SK-N-SH treated with all-trans-retinoic acid at 6 μM for 48 hours (cell line): ENCODE data around the gene PILRB.
A peak's percentile ranks its signal among the peaks of the same experiment; 100 is the strongest.
"Not testable (repeated sequence)": the region's sequence is repeated elsewhere in the genome, so short reads cannot be mapped to it uniquely, and the experiment has no call there.

Source experiments
- ATAC-seq: fragments of 200-7000 bp; cut with Tn5 transposase; 3 replicates; pipeline ENCODE4 v1.9.1; 2020; ENCODE audit warnings: mild to moderate bottlenecking, moderate library complexity
- CSDC2 ChIP-seq: fragments of 250-450 bp; sonication (Bioruptor Pico); IDR thresholded peaks from 2 replicates; pipeline ENCODE4 v1.5.0; 2020; ENCODE audit warnings: mild to moderate bottlenecking, moderate library complexity
- ESRRG ChIP-seq: fragments of 250-450 bp; sonication (Bioruptor Pico); IDR thresholded peaks from 2 replicates; pipeline ENCODE4 v1.6.1; 2021; ENCODE audit warnings: mild to moderate bottlenecking
- GLIS3 ChIP-seq: fragments of 250-450 bp; sonication (Bioruptor Pico); IDR thresholded peaks from 2 replicates; pipeline ENCODE4 v1.5.0; 2020; ENCODE audit warnings: mild to moderate bottlenecking, moderate library complexity
- RARB ChIP-seq: fragments of 250-450 bp; sonication (Bioruptor Pico); IDR thresholded peaks from 2 replicates; pipeline ENCODE4 v1.8.0; 2021; ENCODE audit warnings: mild to moderate bottlenecking, moderate library complexity
- SNAI2 ChIP-seq: fragments of 250-450 bp; sonication (Bioruptor Pico); IDR thresholded peaks from 2 replicates; pipeline ENCODE4 v1.5.0; 2020; ENCODE audit warnings: mild to moderate bottlenecking, moderate library complexity
- TOX ChIP-seq: fragments of 250-450 bp; sonication (Bioruptor Pico); IDR thresholded peaks from 2 replicates; pipeline ENCODE4 v1.8.0; 2021; ENCODE audit warnings: mild to moderate bottlenecking, moderate library complexity, borderline replicate concordance
- ZC3H10 ChIP-seq: fragments of 250-450 bp; sonication (Bioruptor Pico); IDR thresholded peaks from 2 replicates; pipeline ENCODE4 v1.5.1; 2021; ENCODE audit warnings: mild to moderate bottlenecking, moderate library complexity
- ZFP3 ChIP-seq: fragments of 250-450 bp; sonication (Bioruptor Pico); IDR thresholded peaks from 2 replicates; pipeline ENCODE4 v1.5.0; 2020; ENCODE audit warnings: mild to moderate bottlenecking, moderate library complexity
- ZFP30 ChIP-seq: fragments of 450-650 bp; formaldehyde crosslinking; IDR thresholded peaks from 2 replicates; pipeline ENCODE4 v1.5.0; 2022; ENCODE audit warnings: mild to moderate bottlenecking, moderate library complexity
- ZNF565 ChIP-seq: fragments of 450-650 bp; formaldehyde crosslinking; conservative IDR thresholded peaks from 2 replicates; pipeline ENCODE4 v1.5.0; 2020; ENCODE audit warnings: low read depth, mild to moderate bottlenecking, moderate library complexity
- ZNF8 ChIP-seq: fragments of 450-650 bp; formaldehyde crosslinking; IDR thresholded peaks from 2 replicates; pipeline ENCODE4 v1.5.0; 2020; ENCODE audit warnings: mild to moderate bottlenecking, moderate library complexity
- TF ChIP-seq, protein P1 (sequence below): fragments of 250-450 bp; sonication (Bioruptor Pico); IDR thresholded peaks from 2 replicates; pipeline ENCODE4 v1.5.0; 2020; ENCODE audit warnings: mild to moderate bottlenecking, moderate library complexity
- TF ChIP-seq, protein P2 (sequence below): fragments of 250-450 bp; sonication (Bioruptor Pico); IDR thresholded peaks from 2 replicates; pipeline ENCODE4 v1.5.1; 2020; ENCODE audit warnings: low read depth, mild to moderate bottlenecking, moderate library complexity
- TF ChIP-seq, protein P3 (sequence below): fragments of 250-450 bp; sonication (Bioruptor Pico); IDR thresholded peaks from 2 replicates; pipeline ENCODE4 v1.5.1; 2021; ENCODE audit warnings: mild to moderate bottlenecking, moderate library complexity

Gene PILRB

DNA sequence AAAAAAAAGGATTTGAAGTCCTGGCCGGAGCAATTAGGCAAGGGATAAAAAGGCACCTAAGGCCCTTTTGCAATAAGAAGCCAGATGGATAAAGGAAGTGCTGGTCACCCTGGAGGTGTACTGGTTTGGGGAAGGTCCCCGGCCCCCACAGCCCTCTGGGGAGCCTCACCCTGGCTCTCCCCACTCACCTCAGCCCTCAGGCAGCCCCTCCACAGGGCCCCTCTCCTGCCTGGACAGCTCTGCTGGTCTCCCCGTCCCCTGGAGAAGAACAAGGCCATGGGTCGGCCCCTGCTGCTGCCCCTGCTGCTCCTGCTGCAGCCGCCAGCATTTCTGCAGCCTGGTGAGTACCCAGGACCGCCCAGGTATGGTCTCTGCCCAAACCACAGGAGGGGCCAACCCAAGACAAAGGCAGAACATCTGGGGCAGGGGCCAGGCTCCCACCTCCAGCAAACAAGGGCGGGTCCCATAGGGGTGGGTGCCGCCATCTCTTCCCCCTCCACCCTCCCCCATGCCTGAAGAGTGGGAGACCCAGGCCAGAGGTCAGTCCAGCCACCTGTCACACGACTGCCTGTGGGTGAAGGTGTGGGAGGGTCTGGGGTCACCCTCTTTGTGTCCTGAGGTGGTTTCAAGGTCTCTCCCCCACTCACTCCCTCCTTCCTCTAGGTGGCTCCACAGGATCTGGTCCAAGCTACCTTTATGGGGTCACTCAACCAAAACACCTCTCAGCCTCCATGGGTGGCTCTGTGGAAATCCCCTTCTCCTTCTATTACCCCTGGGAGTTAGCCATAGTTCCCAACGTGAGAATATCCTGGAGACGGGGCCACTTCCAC is at the start of gene PILRB:
Gene PILRB (plus strand): TSS at position 91 of the 830 bp plus-strand sequence. CDS start 186 bp downstream, at position 277.
- TF ChIP-seq ZFP3 (CRISPR knock-in tag): no peak
- no peak for TF ChIP-seq ESRRG (CRISPR knock-in tag)
- no peak for TF ChIP-seq ZFP30
- TF ChIP-seq RARB (CRISPR knock-in tag): no peak
- ATAC-seq: 0 out of 3 replicates have a peak, but pooled peaks have one; percentile 4

DNA sequence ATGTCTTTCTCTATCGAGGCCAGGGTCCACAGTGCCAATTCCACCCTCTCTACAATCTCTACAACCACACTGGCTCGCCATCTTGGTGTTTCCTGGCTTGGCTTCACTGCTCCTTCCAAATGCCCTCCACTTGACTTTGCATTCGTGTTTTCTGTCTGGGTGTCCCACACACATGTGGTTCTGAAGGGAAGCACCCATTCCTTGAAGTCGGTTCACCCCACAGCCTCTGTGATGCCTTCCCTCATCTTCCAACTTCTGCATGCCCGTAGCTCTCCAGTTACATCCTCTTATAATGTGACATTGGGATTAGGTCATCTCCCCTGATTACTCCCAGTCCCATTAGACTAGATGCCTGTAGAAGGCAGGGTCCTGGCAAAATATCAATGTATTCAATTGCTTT is 39.6 kb upstream of the PILRB start:
- ATAC-seq: not testable (repeated sequence)

DNA sequence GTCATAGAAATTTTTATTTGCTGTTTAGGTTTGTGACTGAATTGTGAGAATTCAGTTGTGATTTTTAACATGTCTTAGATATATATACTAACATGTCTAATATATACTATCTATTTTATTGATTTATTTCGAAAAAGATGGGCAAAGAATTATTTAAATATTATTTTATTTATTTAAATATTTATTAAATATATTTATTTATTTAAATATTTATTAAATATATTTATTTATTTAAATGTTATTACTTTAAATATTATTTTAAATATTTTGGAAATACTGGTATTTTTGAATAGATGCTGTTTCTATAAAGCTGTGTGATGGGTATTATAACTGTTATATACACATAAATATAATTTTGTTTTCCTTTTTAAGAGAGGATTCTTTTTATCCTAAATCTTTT is 36.3 kb upstream of the PILRB start:
- ATAC-seq: not testable (repeated sequence)

DNA sequence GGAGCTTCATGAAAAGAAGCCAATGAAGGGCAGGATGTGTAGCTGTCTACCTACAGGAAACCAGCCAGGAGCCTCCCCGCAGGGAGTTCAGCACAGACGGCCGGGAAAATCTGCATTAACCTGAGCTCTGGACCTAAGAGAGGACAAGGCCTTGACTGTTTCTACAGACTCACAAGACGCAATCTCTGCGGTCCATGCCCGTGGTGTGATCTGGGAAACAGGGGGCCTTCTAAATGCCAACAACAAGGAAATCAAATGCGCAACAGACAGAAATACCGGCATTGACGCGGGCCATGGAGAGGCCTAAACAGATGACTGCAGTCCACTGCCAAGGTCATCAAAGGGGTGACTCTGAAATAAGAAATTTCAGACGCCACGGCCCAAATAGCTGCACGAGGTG is 33.7 kb upstream of the PILRB start:
- not testable (repeated sequence) for ATAC-seq

DNA sequence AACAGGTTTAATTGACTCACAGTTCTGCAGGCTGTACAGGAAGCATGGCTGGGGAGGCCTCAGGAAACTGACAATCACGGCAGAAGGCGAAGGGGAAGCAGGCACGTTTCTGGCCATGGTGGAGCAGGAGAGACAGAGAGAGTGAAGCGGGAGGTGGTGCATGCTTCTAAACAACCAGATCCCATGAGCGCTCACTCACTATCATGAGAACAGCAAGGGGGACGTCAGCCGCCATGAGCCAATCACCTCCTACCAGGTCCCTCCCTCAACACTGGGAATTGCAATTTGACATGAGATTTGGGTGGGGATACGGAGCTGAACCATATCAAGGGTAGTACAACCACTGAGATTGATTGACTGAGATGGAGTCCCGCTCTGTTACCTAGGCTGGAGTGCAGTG is 32.2 kb upstream of the PILRB start:
- not testable (repeated sequence) for ATAC-seq

DNA sequence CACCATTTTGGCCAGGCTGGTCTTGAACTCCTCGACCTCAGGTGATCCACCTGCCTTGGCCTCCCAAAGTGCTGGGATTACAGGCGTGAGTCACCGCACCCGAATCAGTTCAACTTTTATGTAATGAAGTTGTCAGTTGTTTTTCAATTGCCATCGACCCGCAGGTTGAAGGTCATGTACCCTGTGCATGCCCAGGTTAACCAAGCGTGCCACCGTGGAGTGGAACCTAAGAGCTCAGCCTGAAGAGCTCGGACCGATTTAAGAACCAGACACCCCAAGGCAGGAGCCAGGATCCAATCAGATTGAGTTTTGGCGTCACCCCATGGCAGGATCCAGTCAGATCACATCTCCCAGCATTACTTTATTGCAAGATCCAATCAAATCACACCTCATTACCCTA is 31.0 kb upstream of the PILRB start:
- ATAC-seq: not testable (repeated sequence)

DNA sequence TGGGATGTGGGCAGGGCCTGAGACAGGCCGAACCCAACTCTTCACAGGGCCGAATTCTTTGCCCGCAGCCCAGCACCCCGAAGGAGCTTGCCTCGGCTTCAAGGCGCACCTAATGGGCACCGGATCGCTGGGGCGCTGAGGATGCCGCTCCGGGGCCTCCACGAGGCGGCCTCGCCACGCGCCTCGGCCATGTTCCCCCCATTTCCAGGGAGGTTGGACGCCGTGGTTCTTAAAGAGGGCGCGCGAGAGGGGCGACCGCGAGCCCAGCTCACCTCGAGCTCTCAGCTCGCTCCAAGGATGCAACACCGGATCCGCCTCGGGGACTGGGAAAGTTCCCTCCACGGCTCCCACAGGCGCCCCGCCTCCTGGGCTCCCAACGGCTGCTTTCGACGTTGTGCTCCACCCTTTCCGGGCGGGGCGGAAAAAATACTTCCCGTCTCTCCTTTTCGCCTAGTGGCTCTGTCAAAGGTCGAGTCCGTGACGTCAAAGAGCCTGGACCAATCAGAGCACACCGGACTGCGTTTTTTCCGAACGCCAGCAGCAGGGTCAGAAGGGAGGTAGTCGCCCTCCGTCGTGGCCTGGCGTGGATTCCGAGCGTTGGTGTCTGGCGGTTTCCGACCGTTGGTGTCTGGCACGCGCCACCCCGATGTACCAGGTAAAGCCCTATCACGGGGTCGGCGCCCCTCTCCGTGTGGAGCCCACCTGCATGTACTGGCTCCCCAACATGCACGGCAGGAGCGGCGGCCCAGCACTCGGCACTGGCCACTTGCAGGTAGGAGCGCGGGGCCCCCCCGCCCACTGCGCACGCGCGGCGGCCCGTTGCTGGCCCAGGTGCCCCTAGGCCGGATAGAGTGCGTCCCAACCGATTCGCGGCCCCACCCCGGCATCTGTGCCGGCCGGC is 22.1 kb upstream of the PILRB start:
- TF ChIP-seq GLIS3 (CRISPR knock-in tag): 0 out of 2 replicates have a peak, but pooled peaks have one; percentile 11
- TF ChIP-seq ZFP3 (CRISPR knock-in tag): peak; percentile 83
- peak; percentile 60; the same call in 1 of the 2 replicates for TF ChIP-seq CSDC2 (CRISPR knock-in tag)
- TF ChIP-seq, protein P1, sequence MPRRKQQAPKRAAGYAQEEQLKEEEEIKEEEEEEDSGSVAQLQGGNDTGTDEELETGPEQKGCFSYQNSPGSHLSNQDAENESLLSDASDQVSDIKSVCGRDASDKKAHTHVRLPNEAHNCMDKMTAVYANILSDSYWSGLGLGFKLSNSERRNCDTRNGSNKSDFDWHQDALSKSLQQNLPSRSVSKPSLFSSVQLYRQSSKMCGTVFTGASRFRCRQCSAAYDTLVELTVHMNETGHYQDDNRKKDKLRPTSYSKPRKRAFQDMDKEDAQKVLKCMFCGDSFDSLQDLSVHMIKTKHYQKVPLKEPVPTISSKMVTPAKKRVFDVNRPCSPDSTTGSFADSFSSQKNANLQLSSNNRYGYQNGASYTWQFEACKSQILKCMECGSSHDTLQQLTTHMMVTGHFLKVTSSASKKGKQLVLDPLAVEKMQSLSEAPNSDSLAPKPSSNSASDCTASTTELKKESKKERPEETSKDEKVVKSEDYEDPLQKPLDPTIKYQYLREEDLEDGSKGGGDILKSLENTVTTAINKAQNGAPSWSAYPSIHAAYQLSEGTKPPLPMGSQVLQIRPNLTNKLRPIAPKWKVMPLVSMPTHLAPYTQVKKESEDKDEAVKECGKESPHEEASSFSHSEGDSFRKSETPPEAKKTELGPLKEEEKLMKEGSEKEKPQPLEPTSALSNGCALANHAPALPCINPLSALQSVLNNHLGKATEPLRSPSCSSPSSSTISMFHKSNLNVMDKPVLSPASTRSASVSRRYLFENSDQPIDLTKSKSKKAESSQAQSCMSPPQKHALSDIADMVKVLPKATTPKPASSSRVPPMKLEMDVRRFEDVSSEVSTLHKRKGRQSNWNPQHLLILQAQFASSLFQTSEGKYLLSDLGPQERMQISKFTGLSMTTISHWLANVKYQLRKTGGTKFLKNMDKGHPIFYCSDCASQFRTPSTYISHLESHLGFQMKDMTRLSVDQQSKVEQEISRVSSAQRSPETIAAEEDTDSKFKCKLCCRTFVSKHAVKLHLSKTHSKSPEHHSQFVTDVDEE (CRISPR knock-in tag): peak; percentile 11; the same call in 1 of the 2 replicates
- peak; percentile 97 for ATAC-seq

DNA sequence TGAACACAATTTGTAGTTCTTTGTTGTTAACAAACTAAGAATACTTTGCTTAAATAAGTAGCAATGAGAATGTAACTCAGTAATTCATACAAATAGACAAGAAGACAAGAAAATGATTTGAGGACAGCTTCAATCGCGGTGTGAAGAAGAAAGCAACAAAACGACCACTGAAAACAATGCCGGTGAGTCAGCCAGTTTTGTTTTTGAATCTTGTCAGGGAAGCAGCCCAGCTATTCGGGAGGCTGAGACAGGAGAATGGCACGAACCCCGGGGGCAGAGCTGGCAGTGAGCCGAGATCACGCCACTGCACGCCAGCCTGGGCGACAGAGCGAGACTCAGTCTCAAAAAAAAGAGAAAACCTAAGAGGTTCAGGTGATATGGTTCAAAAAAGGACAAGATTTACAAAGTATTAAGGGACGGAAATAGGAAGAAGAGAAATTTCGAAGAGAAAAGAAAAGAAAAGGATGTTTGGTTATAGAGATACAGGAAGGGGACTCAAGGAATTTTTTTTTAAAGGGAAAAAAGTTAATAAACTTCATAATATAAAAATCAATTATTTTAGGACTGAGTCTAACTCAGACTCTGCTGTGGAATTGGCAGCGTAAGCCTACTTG is 19.7 kb upstream of the PILRB start:
- not testable (repeated sequence) for ATAC-seq

DNA sequence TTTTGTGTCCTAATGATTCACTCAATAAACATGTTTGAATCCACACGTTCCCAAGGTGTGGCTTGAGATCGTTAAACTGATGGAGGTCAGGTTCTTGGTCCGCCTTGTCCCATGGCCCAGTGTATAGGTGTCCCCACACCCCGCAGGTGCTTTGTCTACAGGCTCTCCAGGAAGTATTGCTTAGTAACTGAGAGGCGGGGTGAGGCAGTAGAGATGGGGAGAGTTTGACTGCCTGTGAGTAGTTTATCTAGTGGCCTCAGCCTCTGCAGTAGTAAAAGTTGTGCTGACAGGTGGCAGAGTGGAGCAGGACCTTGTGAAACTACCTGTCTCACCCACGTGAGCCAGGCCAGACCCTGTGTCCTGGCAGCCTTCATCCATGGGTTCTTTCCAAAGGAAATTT is 16.6 kb upstream of the PILRB start:
- ATAC-seq: not testable (repeated sequence)

DNA sequence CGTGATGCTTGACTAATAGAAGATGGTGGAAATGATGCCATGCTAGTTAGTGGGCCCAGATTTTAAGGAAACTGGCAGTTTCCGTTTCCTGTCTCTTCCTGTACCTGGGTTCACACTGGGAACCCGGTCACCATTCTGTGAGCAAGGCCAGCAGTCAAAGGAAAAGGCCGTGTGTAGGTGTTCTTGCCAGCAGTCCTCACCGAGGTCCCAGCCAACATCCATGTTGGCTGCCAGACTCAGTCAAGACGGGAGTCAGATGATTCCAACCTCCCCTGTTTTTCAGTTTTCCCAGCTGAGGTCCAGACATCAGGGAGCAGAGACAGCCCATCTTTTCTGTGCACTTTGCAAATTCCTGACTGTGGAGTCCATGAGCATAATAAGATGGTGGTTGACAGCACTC is 15.2 kb upstream of the PILRB start:
- ATAC-seq: no peak
- TF ChIP-seq SNAI2 (CRISPR knock-in tag) (no peak), ZC3H10 (CRISPR knock-in tag) (no peak), ZNF565 (no peak), ESRRG (CRISPR knock-in tag) (no peak), ZFP30 (no peak), TOX (CRISPR knock-in tag) (no peak), ZNF8 (CRISPR knock-in tag) (no peak), GLIS3 (CRISPR knock-in tag) (no peak), ZFP3 (CRISPR knock-in tag) (no peak), RARB (CRISPR knock-in tag) (no peak)
- TF ChIP-seq, protein P2, sequence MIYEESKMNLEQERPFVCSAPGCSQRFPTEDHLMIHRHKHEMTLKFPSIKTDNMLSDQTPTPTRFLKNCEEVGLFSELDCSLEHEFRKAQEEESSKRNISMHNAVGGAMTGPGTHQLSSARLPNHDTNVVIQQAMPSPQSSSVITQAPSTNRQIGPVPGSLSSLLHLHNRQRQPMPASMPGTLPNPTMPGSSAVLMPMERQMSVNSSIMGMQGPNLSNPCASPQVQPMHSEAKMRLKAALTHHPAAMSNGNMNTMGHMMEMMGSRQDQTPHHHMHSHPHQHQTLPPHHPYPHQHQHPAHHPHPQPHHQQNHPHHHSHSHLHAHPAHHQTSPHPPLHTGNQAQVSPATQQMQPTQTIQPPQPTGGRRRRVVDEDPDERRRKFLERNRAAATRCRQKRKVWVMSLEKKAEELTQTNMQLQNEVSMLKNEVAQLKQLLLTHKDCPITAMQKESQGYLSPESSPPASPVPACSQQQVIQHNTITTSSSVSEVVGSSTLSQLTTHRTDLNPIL: no peak
- TF ChIP-seq, protein P1 (CRISPR knock-in tag): no peak
- TF ChIP-seq, protein P3, sequence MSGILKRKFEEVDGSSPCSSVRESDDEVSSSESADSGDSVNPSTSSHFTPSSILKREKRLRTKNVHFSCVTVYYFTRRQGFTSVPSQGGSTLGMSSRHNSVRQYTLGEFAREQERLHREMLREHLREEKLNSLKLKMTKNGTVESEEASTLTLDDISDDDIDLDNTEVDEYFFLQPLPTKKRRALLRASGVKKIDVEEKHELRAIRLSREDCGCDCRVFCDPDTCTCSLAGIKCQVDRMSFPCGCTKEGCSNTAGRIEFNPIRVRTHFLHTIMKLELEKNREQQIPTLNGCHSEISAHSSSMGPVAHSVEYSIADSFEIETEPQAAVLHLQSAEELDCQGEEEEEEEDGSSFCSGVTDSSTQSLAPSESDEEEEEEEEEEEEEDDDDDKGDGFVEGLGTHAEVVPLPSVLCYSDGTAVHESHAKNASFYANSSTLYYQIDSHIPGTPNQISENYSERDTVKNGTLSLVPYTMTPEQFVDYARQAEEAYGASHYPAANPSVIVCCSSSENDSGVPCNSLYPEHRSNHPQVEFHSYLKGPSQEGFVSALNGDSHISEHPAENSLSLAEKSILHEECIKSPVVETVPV (CRISPR knock-in tag): no peak
